ENCODE results near the gene TRIM40.

Gene TRIM40

DNA sequence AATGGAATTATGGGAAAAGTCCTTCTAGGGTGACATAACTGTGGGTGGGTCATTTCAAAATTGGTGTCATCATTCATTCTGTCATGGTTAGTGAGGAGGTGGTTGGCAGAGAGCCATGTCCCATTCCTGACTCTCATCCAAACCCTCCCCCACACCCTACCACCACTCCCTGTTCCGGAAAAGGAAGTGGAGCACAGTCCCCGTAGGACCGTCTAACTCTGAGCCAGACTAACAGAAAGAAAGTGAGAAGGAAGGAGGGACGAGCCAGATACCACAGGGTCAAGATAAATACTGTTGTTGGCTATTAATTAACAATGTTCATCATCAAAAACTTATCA is 20.3 kb downstream of the TRIM40 start:
- no peaks in the 10 kb centered on the region for H3K36me3 ChIP-seq (ENCODE audit: control insufficient read depth in 2 of 2, insufficient read depth in 2 of 2, low read length in 2 of 2)
- H3K4me3 ChIP-seq (ENCODE audit: low read length in 2 of 2) = no peak overlapping the region
- H3K9ac ChIP-seq (ENCODE audit: low read depth in 1 of 2, low read length in 2 of 2) = peak overlapping the region in 1 of 2 donors; percentile 17
- H3K27me3 ChIP-seq (ENCODE audit: control insufficient read depth in 2 of 2, insufficient read depth in 2 of 2, low read length in 2 of 2) = no peaks in the 10 kb centered on the region
- H3K9me3 ChIP-seq (ENCODE audit: control insufficient read depth in 2 of 2, low read length in 2 of 2) = no peaks in the 10 kb centered on the region
- H3K4me1 ChIP-seq (ENCODE audit: control insufficient read depth in 2 of 2, insufficient read depth in 2 of 2, low read length in 2 of 2) = peaks cover 25 to 34% of the 10 kb centered on the region in 2 donors
- H3K27ac ChIP-seq (ENCODE audit: low read depth in 2 of 2, low read length in 2 of 2) = peak overlapping the region; percentile 83 to 86

DNA sequence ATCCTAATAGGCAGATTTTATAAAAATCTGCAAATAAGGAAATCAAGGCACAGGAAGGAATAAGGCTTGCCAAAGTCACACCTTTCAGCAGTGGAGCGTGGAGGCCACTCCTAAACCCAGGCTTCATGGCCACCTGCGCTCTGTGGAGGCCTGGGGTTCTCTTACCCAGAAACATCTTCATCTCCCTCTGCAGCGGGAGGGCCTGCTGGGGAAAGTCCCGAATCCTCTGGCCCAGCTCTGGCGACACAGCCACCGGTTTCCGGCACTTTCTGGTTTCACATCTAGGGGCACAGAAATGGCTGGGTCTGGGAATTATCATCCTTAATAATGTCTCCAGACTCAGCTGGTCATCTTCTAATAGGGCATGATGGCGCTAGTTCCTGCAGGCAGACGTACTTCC is 20.8 kb downstream of the TRIM40 start:
- no peak overlapping the region for H3K4me3 ChIP-seq (ENCODE audit: low read length in 2 of 2)
- H3K9ac ChIP-seq (ENCODE audit: low read depth in 1 of 2, low read length in 2 of 2) = peak overlapping the region in 1 of 2 donors; percentile 17
- peak overlapping the region; percentile 66 to 83 for H3K27ac ChIP-seq (ENCODE audit: low read depth in 2 of 2, low read length in 2 of 2)
- H3K27me3 ChIP-seq (ENCODE audit: control insufficient read depth in 2 of 2, insufficient read depth in 2 of 2, low read length in 2 of 2) = no peaks in the 10 kb centered on the region
- peaks cover 25 to 34% of the 10 kb centered on the region in 2 donors for H3K4me1 ChIP-seq (ENCODE audit: control insufficient read depth in 2 of 2, insufficient read depth in 2 of 2, low read length in 2 of 2)
- no peaks in the 10 kb centered on the region for H3K36me3 ChIP-seq (ENCODE audit: control insufficient read depth in 2 of 2, insufficient read depth in 2 of 2, low read length in 2 of 2)
- H3K9me3 ChIP-seq (ENCODE audit: control insufficient read depth in 2 of 2, low read length in 2 of 2) = no peaks in the 10 kb centered on the region

DNA sequence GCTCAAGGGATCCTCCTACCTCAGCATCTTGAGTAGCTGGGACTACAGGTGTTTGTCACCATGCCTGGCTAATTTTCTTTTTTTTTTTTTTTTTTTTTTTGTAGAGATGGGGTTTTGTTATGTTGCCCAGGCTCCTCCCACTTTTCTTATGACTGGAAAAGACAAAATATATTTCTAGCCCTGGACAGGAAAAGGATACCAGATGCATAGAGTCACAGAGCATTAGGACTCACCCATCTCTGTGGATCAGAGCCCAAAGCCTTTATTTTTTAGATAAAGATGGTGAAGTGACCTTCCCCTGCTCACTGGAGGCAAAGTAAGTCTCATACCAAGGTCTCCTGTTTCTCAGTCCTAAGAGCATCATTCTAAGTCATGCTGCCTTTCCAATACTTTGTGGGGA is 21.6 kb downstream of the TRIM40 start:
- no peak overlapping the region for H3K4me3 ChIP-seq (ENCODE audit: low read length in 2 of 2)
- H3K27me3 ChIP-seq (ENCODE audit: control insufficient read depth in 2 of 2, insufficient read depth in 2 of 2, low read length in 2 of 2) = no peaks in the 10 kb centered on the region
- no peaks in the 10 kb centered on the region for H3K36me3 ChIP-seq (ENCODE audit: control insufficient read depth in 2 of 2, insufficient read depth in 2 of 2, low read length in 2 of 2)
- H3K27ac ChIP-seq (ENCODE audit: low read depth in 2 of 2, low read length in 2 of 2) = no peak overlapping the region
- H3K4me1 ChIP-seq (ENCODE audit: control insufficient read depth in 2 of 2, insufficient read depth in 2 of 2, low read length in 2 of 2) = peaks cover 27 to 32% of the 10 kb centered on the region in 2 donors
- no peaks in the 10 kb centered on the region for H3K9me3 ChIP-seq (ENCODE audit: control insufficient read depth in 2 of 2, low read length in 2 of 2)
- H3K9ac ChIP-seq (ENCODE audit: low read depth in 1 of 2, low read length in 2 of 2) = no peak overlapping the region

GRCh38 chr6:30157999-30158398 is 22.1 kb downstream of the TRIM40 start:
- no peaks in the 10 kb centered on the region for H3K9me3 ChIP-seq (ENCODE audit: control insufficient read depth in 2 of 2, low read length in 2 of 2)
- no peaks in the 10 kb centered on the region for H3K27me3 ChIP-seq (ENCODE audit: control insufficient read depth in 2 of 2, insufficient read depth in 2 of 2, low read length in 2 of 2)
- no peaks in the 10 kb centered on the region for H3K36me3 ChIP-seq (ENCODE audit: control insufficient read depth in 2 of 2, insufficient read depth in 2 of 2, low read length in 2 of 2)
- H3K9ac ChIP-seq (ENCODE audit: low read depth in 1 of 2, low read length in 2 of 2) = no peak overlapping the region
- H3K27ac ChIP-seq (ENCODE audit: low read depth in 2 of 2, low read length in 2 of 2) = no peak overlapping the region
- H3K4me3 ChIP-seq (ENCODE audit: low read length in 2 of 2) = no peak overlapping the region
- H3K4me1 ChIP-seq (ENCODE audit: control insufficient read depth in 2 of 2, insufficient read depth in 2 of 2, low read length in 2 of 2) = peaks cover 24 to 32% of the 10 kb centered on the region in 2 donors

GRCh38 chr6:30158475-30159040 is 22.6 kb downstream of the TRIM40 start:
- Histone ChIP-seq H3K4me3 (ENCODE audit: low read length in 2 of 2) (no peak overlapping the region), H3K9ac (ENCODE audit: low read depth in 1 of 2, low read length in 2 of 2) (no peak overlapping the region), H3K4me1 (ENCODE audit: control insufficient read depth in 2 of 2, insufficient read depth in 2 of 2, low read length in 2 of 2) (peaks cover 24 to 32% of the 10 kb centered on the region in 2 donors), H3K36me3 (ENCODE audit: control insufficient read depth in 2 of 2, insufficient read depth in 2 of 2, low read length in 2 of 2) (no peaks in the 10 kb centered on the region), H3K9me3 (ENCODE audit: control insufficient read depth in 2 of 2, low read length in 2 of 2) (no peaks in the 10 kb centered on the region), H3K27me3 (ENCODE audit: control insufficient read depth in 2 of 2, insufficient read depth in 2 of 2, low read length in 2 of 2) (no peaks in the 10 kb centered on the region), H3K27ac (ENCODE audit: low read depth in 2 of 2, low read length in 2 of 2) (no peak overlapping the region)

- no peak overlapping the region for H3K9ac ChIP-seq (ENCODE audit: low read depth in 1 of 2, low read length in 2 of 2)
- H3K27ac ChIP-seq (ENCODE audit: low read depth in 2 of 2, low read length in 2 of 2) = no peak overlapping the region
- H3K36me3 ChIP-seq (ENCODE audit: control insufficient read depth in 2 of 2, insufficient read depth in 2 of 2, low read length in 2 of 2) = no peaks in the 10 kb centered on the region
- H3K4me3 ChIP-seq (ENCODE audit: low read length in 2 of 2) = no peak overlapping the region
- H3K4me1 ChIP-seq (ENCODE audit: control insufficient read depth in 2 of 2, insufficient read depth in 2 of 2, low read length in 2 of 2) = peaks cover 18 to 20% of the 10 kb centered on the region in 2 donors
- H3K27me3 ChIP-seq (ENCODE audit: control insufficient read depth in 2 of 2, insufficient read depth in 2 of 2, low read length in 2 of 2) = no peaks in the 10 kb centered on the region
- H3K9me3 ChIP-seq (ENCODE audit: control insufficient read depth in 2 of 2, low read length in 2 of 2) = no peaks in the 10 kb centered on the region
These were observed 24.3 kb downstream of the TRIM40 start for GRCh38 chr6:30160008-30160784.

- peaks cover 15% of the 10 kb centered on the region in 2 donors for H3K4me1 ChIP-seq (ENCODE audit: control insufficient read depth in 2 of 2, insufficient read depth in 2 of 2, low read length in 2 of 2)
- no peaks in the 10 kb centered on the region for H3K9me3 ChIP-seq (ENCODE audit: control insufficient read depth in 2 of 2, low read length in 2 of 2)
- no peaks in the 10 kb centered on the region for H3K27me3 ChIP-seq (ENCODE audit: control insufficient read depth in 2 of 2, insufficient read depth in 2 of 2, low read length in 2 of 2)
- no peak within 1 kb of the TSS for H3K4me3 ChIP-seq (ENCODE audit: low read length in 2 of 2)
- no peaks in the 10 kb centered on the region for H3K36me3 ChIP-seq (ENCODE audit: control insufficient read depth in 2 of 2, insufficient read depth in 2 of 2, low read length in 2 of 2)
- peak within 1 kb of the TSS in 1 of 2 donors; percentile 92 for H3K27ac ChIP-seq (ENCODE audit: low read depth in 2 of 2, low read length in 2 of 2)
- no peak within 1 kb of the TSS for H3K9ac ChIP-seq (ENCODE audit: low read depth in 1 of 2, low read length in 2 of 2)
These were observed 25.0 kb downstream of the TRIM40 start, which contains the start of gene TRIM10 for GRCh38 chr6:30160785-30161531. Gene TRIM10, minus strand, starts transcription at chr6:30161211. Its CDS starts 353 bp downstream, at chr6:30160858.

DNA sequence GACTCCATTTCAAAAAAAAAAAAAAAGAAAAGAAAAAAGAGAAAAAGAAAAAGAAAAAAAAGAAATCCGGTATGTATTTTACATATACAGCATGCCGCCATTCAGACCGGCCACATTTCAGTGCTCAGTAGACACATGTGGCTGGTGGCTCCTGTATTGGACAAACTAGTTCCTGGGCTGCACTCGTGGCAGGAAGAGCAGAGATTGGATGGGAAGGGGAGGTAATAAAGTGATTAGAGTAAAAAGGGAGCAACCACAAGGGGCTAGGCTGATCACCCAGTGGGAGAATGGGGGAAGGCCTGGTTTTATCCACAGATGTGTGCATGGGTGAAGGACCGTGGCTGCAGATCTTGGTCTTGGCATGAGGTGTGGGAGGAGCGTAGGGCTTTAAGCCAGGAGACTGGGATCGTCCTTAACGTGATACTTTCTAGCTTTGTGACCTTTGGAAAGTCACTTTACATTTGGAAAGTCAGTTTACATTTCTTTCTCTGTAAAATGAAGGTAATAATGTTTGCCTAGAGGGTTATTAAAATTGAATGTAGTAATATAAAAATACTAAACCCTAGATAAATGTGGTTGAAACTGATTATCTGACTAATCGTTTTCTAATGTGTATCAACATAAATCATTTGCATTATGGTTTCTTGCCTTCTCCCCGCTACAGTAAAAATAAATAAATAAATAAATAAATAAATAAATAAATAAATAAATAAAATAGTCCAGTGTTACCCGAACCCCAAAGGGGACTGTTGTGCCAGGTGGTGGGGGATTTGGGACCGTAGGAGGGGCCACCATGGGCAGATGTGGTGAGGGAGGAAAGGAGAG is 26.5 kb downstream of the TRIM40 start:
- H3K4me3 ChIP-seq (ENCODE audit: low read length in 2 of 2) = peak overlapping the region; percentile 69 to 80
- H3K4me1 ChIP-seq (ENCODE audit: control insufficient read depth in 2 of 2, insufficient read depth in 2 of 2, low read length in 2 of 2) = peaks cover 7 to 8% of the 10 kb centered on the region in 2 donors
- peaks cover 3% of the 10 kb centered on the region in 2 donors for H3K36me3 ChIP-seq (ENCODE audit: control insufficient read depth in 2 of 2, insufficient read depth in 2 of 2, low read length in 2 of 2)
- no peaks in the 10 kb centered on the region for H3K27me3 ChIP-seq (ENCODE audit: control insufficient read depth in 2 of 2, insufficient read depth in 2 of 2, low read length in 2 of 2)
- H3K9me3 ChIP-seq (ENCODE audit: control insufficient read depth in 2 of 2, low read length in 2 of 2) = no peaks in the 10 kb centered on the region
- peak overlapping the region; percentile 92 to 94 for H3K27ac ChIP-seq (ENCODE audit: low read depth in 2 of 2, low read length in 2 of 2)
- peak overlapping the region in 1 of 2 donors; percentile 91 for H3K9ac ChIP-seq (ENCODE audit: low read depth in 1 of 2, low read length in 2 of 2)

DNA sequence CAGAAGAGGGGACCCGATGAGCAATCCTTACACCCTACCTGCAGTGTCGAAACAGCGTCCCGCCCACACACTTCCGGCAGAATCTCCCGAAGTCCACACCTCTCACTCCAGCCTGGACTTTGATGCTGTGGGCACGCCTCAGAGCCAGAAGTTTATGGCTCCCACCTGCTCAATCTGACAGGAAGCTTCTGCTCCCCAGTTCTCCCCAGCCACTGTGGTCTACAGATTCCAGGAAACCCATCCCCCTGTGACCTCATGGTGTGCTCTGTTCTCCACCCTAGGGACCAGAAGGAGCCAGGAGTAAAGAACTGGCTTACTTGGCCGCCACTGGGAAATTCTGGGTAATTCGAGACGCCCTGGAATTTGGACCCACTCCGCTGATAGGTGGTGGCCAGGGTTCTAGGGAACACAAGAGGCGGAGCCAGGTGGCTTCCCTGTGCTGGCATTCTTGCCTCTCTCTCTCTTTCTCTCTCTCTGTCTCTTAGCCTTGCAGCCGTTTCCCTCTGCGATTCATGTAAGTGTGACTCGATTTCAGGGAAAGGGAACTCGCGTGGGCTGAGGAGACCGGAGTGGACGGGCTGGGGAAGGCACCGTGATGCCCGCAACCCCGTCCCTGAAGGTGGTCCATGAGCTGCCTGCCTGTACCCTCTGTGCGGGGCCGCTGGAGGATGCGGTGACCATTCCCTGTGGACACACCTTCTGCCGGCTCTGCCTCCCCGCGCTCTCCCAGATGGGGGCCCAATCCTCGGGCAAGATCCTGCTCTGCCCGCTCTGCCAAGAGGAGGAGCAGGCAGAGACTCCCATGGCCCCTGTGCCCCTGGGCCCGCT is 27.4 kb downstream of the TRIM40 start, which contains the start of gene TRIM15:
TRIM15 (plus strand) TSS at position 457 of the 828 bp plus-strand sequence; CDS start at position 596, 139 bp downstream.
- Histone ChIP-seq H3K9me3 (ENCODE audit: control insufficient read depth in 2 of 2, low read length in 2 of 2) (no peaks in the 10 kb centered on the region), H3K4me3 (ENCODE audit: low read length in 2 of 2) (peak within 1 kb of the TSS; percentile 69 to 80), H3K27me3 (ENCODE audit: control insufficient read depth in 2 of 2, insufficient read depth in 2 of 2, low read length in 2 of 2) (peaks cover 0 to 2% of the 10 kb centered on the region in 2 donors), H3K9ac (ENCODE audit: low read depth in 1 of 2, low read length in 2 of 2) (peak within 1 kb of the TSS; percentile 79 to 91), H3K4me1 (ENCODE audit: control insufficient read depth in 2 of 2, insufficient read depth in 2 of 2, low read length in 2 of 2) (peaks cover 7 to 8% of the 10 kb centered on the region in 2 donors), H3K36me3 (ENCODE audit: control insufficient read depth in 2 of 2, insufficient read depth in 2 of 2, low read length in 2 of 2) (peaks cover 9 to 12% of the 10 kb centered on the region in 2 donors), H3K27ac (ENCODE audit: low read depth in 2 of 2, low read length in 2 of 2) (peak within 1 kb of the TSS; percentile 92 to 94)

Data from mucosa of rectum (tissue), 2 donors.